Bladder microvascular endothelial cell (primary cell): ENCODE results near the gene CD40. TPM values are rescaled to one million over a fixed set of nuclear protein-coding genes. Genes with fewer than 3 reads are reported as not detected.

Source experiments
- total RNA-seq: library from RNA; depleted of rRNA; stranded (reverse); fragments of >200 nt; gene quantifications from 2 replicates; pipeline ENCODE4 v1.2.3, GENCODE V29; 2014

CD40 gene
- total RNA-seq: 10.1 and 31.1 TPM in 2 replicates

DNA sequence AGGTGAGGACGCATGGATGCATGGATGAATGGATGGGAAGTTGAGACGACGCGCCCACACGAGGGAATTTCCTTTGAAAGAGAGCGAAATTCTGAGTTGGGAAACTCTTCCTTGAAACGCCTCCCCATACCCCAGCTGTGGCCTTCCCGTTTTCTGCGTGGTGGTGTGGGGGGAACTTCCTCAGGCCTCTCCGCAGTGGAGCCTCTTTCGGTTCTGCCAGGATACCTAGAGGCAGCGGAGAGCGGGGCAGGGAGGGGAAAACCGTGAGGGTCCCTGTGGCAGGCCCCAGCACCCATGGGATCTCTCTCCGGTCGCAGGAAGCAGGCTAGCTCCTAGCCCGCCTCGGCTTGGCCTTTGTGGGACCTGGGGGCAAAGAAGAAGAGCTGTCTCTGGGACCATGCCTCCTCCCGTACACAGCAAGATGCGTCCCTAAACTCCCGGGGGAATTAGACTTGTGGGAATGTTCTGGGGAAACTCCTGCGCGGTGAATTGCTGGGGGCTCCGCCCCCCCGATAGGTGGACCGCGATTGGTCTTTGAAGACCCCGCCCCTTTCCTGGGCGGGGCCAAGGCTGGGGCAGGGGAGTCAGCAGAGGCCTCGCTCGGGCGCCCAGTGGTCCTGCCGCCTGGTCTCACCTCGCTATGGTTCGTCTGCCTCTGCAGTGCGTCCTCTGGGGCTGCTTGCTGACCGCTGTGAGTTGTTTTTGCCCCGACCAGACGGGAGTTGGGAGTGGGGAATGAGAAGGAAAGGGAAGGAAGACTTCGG, at the start of gene CD40:
Gene CD40, plus strand, starts transcription at position 611 of the 764 bp plus-strand sequence. Its CDS starts 30 bp downstream, at position 641.

DNA sequence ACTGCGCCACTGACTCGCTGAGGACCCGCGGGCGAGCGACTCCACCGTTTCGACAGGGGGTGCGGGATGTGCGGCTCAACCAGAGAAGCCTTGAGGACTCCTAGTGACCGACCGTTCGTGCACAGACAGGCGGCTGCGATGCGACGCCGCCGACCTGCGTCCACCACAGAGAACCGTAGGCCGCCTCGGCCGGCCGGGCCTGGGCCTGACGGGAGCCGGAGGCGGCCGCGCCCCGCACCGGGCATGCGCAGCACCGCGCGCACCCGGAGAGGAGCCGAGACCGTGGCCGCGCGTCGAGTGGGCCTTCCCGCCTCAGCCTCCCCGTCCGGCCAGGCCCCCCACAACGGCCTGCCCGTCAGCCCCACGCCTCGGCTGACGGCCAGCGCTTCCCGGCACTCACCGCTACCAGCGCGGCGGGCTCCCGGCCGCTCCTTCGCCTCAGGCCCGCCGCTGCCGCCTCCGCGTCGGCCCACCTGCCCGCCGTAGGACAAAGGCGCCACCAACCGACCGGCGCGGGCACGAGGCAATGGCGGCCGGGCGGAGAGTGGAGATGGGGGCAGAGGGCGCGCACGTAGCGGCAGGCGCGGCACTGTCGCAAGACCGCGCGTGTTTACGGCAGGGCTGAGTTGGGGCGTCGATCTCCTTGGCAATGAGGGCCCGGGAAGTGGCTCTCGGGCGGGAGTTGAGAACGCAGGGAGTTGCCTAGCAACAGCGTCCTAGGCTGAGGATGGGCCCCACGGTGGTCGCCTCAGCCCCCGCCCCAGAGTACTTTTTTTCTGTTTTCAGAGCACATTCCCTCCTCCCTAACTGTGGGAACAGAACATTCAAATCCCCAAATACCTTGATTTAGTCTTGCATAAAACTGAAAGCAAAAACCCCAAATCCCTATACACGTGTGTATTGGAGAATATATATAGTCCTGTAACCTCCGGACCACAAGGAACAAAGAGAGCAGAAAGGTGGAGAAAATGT, 28.4 kb upstream of the CD40 start, which contains the start of gene NCOA5:
Gene NCOA5, minus strand, starts transcription at position 546 of the 972 bp plus-strand sequence. CDS start 10,538 bp downstream, outside the sequence.

Other genes with a start within 250 kb of the CD40 start
- 1.9 and 4.0 TPM in 2 replicates for gene ZSWIM1, start 237.1 kb upstream of the CD40 start, total RNA-seq
- gene SPATA25, start 230.7 kb upstream of the CD40 start, total RNA-seq: 0.49 and 0.50 TPM in 2 replicates
- 2.6 and 2.8 TPM in 2 replicates for gene NEURL2, start 227.1 kb upstream of the CD40 start, total RNA-seq
- gene CTSA, start 227.0 kb upstream of the CD40 start, total RNA-seq: 37.2 and 80.9 TPM in 2 replicates
- 3.4 and 6.7 TPM in 2 replicates for gene PLTP, start 206.2 kb upstream of the CD40 start, total RNA-seq
- gene PCIF1, start 183.6 kb upstream of the CD40 start, total RNA-seq: 7.3 and 11.3 TPM in 2 replicates
- gene ZNF335, start 146.1 kb upstream of the CD40 start, total RNA-seq: 6.2 and 13.3 TPM in 2 replicates
- 0.06 TPM in 1 of 2 replicates, not detected in the other for gene MMP9, start 109.4 kb upstream of the CD40 start, total RNA-seq
- gene SLC12A5, start 89.1 kb upstream of the CD40 start, total RNA-seq: 0.81 and 1.3 TPM in 2 replicates
- 7.6 and 13.4 TPM in 2 replicates for gene NCOA5, start 28.4 kb upstream of the CD40 start, total RNA-seq
- 0.57 TPM in 1 of 2 replicates, not detected in the other for gene CDH22, start 190.2 kb downstream of the CD40 start, total RNA-seq